ENCODE results near the gene PACS2. TPM values are rescaled to one million over a fixed set of nuclear protein-coding genes. Genes with fewer than 3 reads are reported as not detected.

The PACS2 gene
- total and polyA plus RNA-seq, 2 donors (not counting 1 experiment from before 2014, with no cell fraction given), result 65.6 to 70.7 TPM

DNA sequence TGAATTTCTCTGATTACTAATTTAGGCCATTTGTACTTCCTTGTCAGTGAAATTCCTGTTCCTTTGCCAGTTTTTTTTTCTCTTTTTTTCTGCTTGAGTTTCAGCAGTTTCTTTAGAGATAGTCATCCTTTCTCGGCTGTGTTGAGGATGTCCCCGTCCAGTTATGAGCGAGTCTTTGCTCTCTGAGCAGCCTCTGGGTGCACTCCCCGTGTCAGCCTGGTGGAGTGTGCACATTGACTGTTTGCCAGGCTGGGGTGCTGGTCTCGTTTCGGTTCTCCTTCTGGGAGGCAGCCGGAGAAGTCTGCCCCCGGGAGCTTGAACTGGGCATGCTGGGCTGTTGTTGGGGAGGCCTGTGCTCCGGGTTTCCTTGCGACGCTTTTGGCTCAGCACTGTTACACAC, 3.0 kb downstream of the PACS2 start:
- H3K9ac ChIP-seq (ENCODE audit: low read length), result no peak overlapping the region
- Mint-ChIP-seq H3K4me3 (no peak overlapping the region), H3K9me3 (ENCODE audit: insufficient read depth) (no peaks in the 10 kb centered on the region), H3K4me1 (peaks cover 11% of the 10 kb centered on the region), H3K27me3 (no peaks in the 10 kb centered on the region), H3K27ac (no peak overlapping the region)
- TF ChIP-seq, protein P1, sequence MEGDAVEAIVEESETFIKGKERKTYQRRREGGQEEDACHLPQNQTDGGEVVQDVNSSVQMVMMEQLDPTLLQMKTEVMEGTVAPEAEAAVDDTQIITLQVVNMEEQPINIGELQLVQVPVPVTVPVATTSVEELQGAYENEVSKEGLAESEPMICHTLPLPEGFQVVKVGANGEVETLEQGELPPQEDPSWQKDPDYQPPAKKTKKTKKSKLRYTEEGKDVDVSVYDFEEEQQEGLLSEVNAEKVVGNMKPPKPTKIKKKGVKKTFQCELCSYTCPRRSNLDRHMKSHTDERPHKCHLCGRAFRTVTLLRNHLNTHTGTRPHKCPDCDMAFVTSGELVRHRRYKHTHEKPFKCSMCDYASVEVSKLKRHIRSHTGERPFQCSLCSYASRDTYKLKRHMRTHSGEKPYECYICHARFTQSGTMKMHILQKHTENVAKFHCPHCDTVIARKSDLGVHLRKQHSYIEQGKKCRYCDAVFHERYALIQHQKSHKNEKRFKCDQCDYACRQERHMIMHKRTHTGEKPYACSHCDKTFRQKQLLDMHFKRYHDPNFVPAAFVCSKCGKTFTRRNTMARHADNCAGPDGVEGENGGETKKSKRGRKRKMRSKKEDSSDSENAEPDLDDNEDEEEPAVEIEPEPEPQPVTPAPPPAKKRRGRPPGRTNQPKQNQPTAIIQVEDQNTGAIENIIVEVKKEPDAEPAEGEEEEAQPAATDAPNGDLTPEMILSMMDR (IDR thresholded peaks at IDR 0.05), result no peak
- TF ChIP-seq EZH2 (IDR thresholded peaks at IDR 0.05; ENCODE audit: borderline replicate concordance, insufficient read depth, low read depth, low read length, poor library complexity, severe bottlenecking), result no peak
- H2AFZ ChIP-seq (ENCODE audit: insufficient read depth, low read depth, low read length, poor library complexity, severe bottlenecking), result no peak overlapping the region
- peaks cover 13 to 22% of the 10 kb centered on the region in 2 donors for H3K4me1 ChIP-seq (ENCODE audit: control insufficient read depth in 2 of 2, insufficient read depth in 2 of 2, low read length in 2 of 2)
- no peak for DNase-seq
- ATAC-seq (ENCODE audit: low read depth), result no peak
- H3K36me3 ChIP-seq (replicated peaks in 1 of 2; ENCODE audit: control extremely low read depth in 1 of 2, control insufficient read depth in 1 of 2, extremely low read depth in 1 of 2, insufficient read depth in 2 of 2, low read length in 1 of 2), result no peaks in the 10 kb centered on the region
- H3K79me2 ChIP-seq (ENCODE audit: control insufficient read depth, insufficient read depth, low read length), result peaks cover 22% of the 10 kb centered on the region
- ChIA-PET CTCF (no interaction called here), POLR2A (no interaction called here)
- no peak overlapping the region for H3K4me2 ChIP-seq (replicated peaks; ENCODE audit: low read depth, low read length, poor library complexity, severe bottlenecking)
- no peaks in the 10 kb centered on the region for H3K27me3 ChIP-seq (replicated peaks in 1 of 4; ENCODE audit: control extremely low read depth in 1 of 4, control insufficient read depth in 3 of 4, insufficient read depth in 4 of 4, low read length in 3 of 4)
- peaks cover 20% of the 10 kb centered on the region for H4K20me1 ChIP-seq (ENCODE audit: control insufficient read depth, insufficient read depth, low read length, poor library complexity, severe bottlenecking)
- no peak overlapping the region for H3K27ac ChIP-seq (ENCODE audit: low read length in 2 of 2)
- 74% methylated on average over 11 of the region's 11 CpGs for WGBS (ENCODE audit: insufficient coverage)
- no peaks in the 10 kb centered on the region for H3K9me3 ChIP-seq (ENCODE audit: control extremely low read depth in 1 of 3, control insufficient read depth in 2 of 3, insufficient read depth in 1 of 3, low read length in 2 of 3)
- intact Hi-C loops (cut with micrococcal nuclease), result no loop called here
- H3K4me3 ChIP-seq (ENCODE audit: control extremely low read depth in 1 of 5, extremely low read depth in 1 of 5, insufficient read depth in 1 of 5, low read depth in 2 of 5, low read length in 4 of 5), result no peak overlapping the region

GRCh38 chr14:105322791-105323556, 8.4 kb downstream of the PACS2 start:
- H3K79me2 ChIP-seq (ENCODE audit: control insufficient read depth, insufficient read depth, low read length), result peaks cover 67% of the 10 kb centered on the region
- CTCF ChIA-PET, result no interaction called here
- 97% methylated on average over 26 of the region's 27 CpGs for WGBS (ENCODE audit: insufficient coverage)

More at GRCh38 chr14:105322791-105323556, 8.4 kb downstream of the PACS2 start:
- no peaks in the 10 kb centered on the region for H3K4me1 ChIP-seq (ENCODE audit: control insufficient read depth in 2 of 2, insufficient read depth in 2 of 2, low read length in 2 of 2)
- no peak overlapping the region for H3K27ac Mint-ChIP-seq
- H3K9me3 ChIP-seq (ENCODE audit: control extremely low read depth in 1 of 3, control insufficient read depth in 2 of 3, insufficient read depth in 1 of 3, low read length in 2 of 3), result no peaks in the 10 kb centered on the region
- no peaks in the 10 kb centered on the region for H3K27me3 Mint-ChIP-seq
- H3K4me1 Mint-ChIP-seq, result peaks cover 2% of the 10 kb centered on the region
- H3K4me2 ChIP-seq (replicated peaks; ENCODE audit: low read depth, low read length, poor library complexity, severe bottlenecking), result no peak overlapping the region
- H3K9me3 Mint-ChIP-seq (ENCODE audit: insufficient read depth), result no peaks in the 10 kb centered on the region
- H3K4me3 ChIP-seq (ENCODE audit: control extremely low read depth in 1 of 5, extremely low read depth in 1 of 5, insufficient read depth in 1 of 5, low read depth in 2 of 5, low read length in 4 of 5), result no peak overlapping the region
- TF ChIP-seq, protein P1 (IDR thresholded peaks at IDR 0.05), result no peak
- TF ChIP-seq EZH2 (IDR thresholded peaks at IDR 0.05; ENCODE audit: borderline replicate concordance, insufficient read depth, low read depth, low read length, poor library complexity, severe bottlenecking), result no peak
- no peak overlapping the region for H3K9ac ChIP-seq (ENCODE audit: low read length)
- no peak overlapping the region for H3K4me3 Mint-ChIP-seq
- intact Hi-C loops (cut with micrococcal nuclease), result no loop called here
- H3K36me3 ChIP-seq (replicated peaks in 1 of 2; ENCODE audit: control extremely low read depth in 1 of 2, control insufficient read depth in 1 of 2, extremely low read depth in 1 of 2, insufficient read depth in 2 of 2, low read length in 1 of 2), result no peaks in the 10 kb centered on the region
- DNase-seq, result no peak
- peaks cover 47% of the 10 kb centered on the region for H4K20me1 ChIP-seq (ENCODE audit: control insufficient read depth, insufficient read depth, low read length, poor library complexity, severe bottlenecking)
- ATAC-seq (ENCODE audit: low read depth), result no peak
- no peak overlapping the region for H3K27ac ChIP-seq (ENCODE audit: low read length in 2 of 2)
- H3K27me3 ChIP-seq (replicated peaks in 1 of 4; ENCODE audit: control extremely low read depth in 1 of 4, control insufficient read depth in 3 of 4, insufficient read depth in 4 of 4, low read length in 3 of 4), result no peaks in the 10 kb centered on the region
- H2AFZ ChIP-seq (ENCODE audit: insufficient read depth, low read depth, low read length, poor library complexity, severe bottlenecking), result no peak overlapping the region
- POLR2A ChIA-PET, result no interaction called here
